Cardiac muscle cell (in vitro differentiated cells and primary cell): ENCODE results near the gene PNMA1. TPM values are rescaled to one million over a fixed set of nuclear protein-coding genes. Genes with fewer than 3 reads are reported as not detected.

Experiments used
- DNase-seq, 2 donors: peaks; one replicate each; pipeline versions ENCODE4 v3.0.0 to v3.0.0-alpha.2; 2010 to 2017; ENCODE audit warnings: low read depth in 1 of 2, low spot score in 1 of 2
- H3K27ac ChIP-seq: fragments of 200-600 bp; sonication (generic); 2 replicates; pipeline ENCODE4 v1.5.1; 2016
- H3K27me3 ChIP-seq: fragments of 200-600 bp; sonication (generic); 2 replicates; pipeline ENCODE4 v1.6.0; 2016; ENCODE audit warnings: control low read depth
- H3K36me3 ChIP-seq: fragments of 200-600 bp; sonication (generic); 2 replicates; pipeline ENCODE4 v1.5.1; 2016; ENCODE audit warnings: control low read depth
- H3K4me1 ChIP-seq: fragments of 200-600 bp; sonication (generic); 2 replicates; pipeline ENCODE4 v1.8.1; 2017; ENCODE audit warnings: low read depth, mild to moderate bottlenecking, mixed run types
- H3K4me3 ChIP-seq: fragments of 200-600 bp; sonication (generic); 2 replicates; pipeline ENCODE4 v1.5.1; 2016; ENCODE audit warnings: mild to moderate bottlenecking
- H3K9me3 ChIP-seq: fragments of 200-600 bp; sonication (generic); 2 replicates; pipeline ENCODE4 v1.5.1; 2017; ENCODE audit warnings: low read depth, mild to moderate bottlenecking, control low read depth
- polyA plus RNA-seq: library from polyadenylated mRNA; unstranded; fragments of >200 nt; fragmentation: Nextera tagmentation; extraction: Ambion mirVana; gene quantifications from 2 replicates; pipeline ENCODE4 v1.2.1, GENCODE V29; 2016
- total RNA-seq: library from RNA; depleted of rRNA; stranded (reverse); fragments of >200 nt; gene quantifications from 2 replicates; pipeline ENCODE4 v1.2.3, GENCODE V29; 2016
- TF ChIP-seq, protein P1 (sequence below): IDR thresholded peaks from 2 replicates; pipeline ENCODE4 v1.5.1; 2012; ENCODE audit warnings: low read depth, mild to moderate bottlenecking, low read length

The PNMA1 gene
- total and polyA plus RNA-seq, 2 experiments from 2014 or later = 39.9 to 77.4 TPM

DNA sequence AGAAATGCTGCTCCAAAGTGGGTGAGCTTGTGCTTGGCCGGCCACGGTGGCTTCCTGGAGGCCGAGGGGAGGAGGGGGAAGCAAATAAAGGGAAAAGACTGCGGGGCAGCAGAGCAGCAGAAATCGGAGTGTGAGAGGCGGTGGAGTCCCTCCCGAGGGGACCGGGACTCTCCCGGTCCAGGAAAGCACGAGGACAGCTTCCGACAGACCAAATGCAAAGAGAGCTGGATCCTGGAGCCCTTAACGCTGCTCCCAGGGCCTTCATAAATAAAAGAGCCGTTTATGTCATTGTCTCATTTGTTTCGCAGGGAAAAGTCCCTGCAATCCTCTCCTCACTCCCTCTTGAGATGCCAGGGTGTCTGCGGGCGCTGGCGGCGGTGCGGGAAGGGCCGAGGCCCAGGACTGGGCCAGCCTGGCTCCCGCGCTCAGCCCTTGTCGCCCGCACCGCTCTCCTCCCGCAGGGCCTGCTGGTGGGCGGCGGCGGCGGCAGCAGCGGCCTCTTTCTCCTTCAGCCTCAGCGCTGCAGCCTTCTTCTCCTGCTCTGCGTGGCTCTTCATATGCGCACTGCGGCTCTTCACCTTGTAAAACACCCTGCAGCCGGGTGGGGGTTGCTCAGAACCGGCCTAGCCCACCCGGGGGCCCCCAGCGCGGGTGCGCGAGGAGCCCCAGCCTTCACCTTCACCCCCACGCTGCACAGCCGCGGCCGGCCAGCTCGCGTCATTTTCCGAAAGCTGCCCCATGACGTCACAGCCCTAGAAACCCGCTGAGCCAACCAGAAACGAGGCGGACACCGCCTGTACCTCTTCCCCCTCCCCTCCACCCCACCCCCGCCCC, 4.5 kb upstream of the PNMA1 start:
- H3K36me3 ChIP-seq = peaks cover 23% of the 10 kb centered on the region
- no peaks in the 10 kb centered on the region for H3K27me3 ChIP-seq
- no peaks in the 10 kb centered on the region for H3K9me3 ChIP-seq
- H3K4me1 ChIP-seq = peaks cover 5% of the 10 kb centered on the region
- TF ChIP-seq, protein P1, sequence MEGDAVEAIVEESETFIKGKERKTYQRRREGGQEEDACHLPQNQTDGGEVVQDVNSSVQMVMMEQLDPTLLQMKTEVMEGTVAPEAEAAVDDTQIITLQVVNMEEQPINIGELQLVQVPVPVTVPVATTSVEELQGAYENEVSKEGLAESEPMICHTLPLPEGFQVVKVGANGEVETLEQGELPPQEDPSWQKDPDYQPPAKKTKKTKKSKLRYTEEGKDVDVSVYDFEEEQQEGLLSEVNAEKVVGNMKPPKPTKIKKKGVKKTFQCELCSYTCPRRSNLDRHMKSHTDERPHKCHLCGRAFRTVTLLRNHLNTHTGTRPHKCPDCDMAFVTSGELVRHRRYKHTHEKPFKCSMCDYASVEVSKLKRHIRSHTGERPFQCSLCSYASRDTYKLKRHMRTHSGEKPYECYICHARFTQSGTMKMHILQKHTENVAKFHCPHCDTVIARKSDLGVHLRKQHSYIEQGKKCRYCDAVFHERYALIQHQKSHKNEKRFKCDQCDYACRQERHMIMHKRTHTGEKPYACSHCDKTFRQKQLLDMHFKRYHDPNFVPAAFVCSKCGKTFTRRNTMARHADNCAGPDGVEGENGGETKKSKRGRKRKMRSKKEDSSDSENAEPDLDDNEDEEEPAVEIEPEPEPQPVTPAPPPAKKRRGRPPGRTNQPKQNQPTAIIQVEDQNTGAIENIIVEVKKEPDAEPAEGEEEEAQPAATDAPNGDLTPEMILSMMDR = no peak
- H3K4me3 ChIP-seq = no peak overlapping the region
- DNase-seq = no peak
- H3K27ac ChIP-seq = peak overlapping the region; percentile 33

DNA sequence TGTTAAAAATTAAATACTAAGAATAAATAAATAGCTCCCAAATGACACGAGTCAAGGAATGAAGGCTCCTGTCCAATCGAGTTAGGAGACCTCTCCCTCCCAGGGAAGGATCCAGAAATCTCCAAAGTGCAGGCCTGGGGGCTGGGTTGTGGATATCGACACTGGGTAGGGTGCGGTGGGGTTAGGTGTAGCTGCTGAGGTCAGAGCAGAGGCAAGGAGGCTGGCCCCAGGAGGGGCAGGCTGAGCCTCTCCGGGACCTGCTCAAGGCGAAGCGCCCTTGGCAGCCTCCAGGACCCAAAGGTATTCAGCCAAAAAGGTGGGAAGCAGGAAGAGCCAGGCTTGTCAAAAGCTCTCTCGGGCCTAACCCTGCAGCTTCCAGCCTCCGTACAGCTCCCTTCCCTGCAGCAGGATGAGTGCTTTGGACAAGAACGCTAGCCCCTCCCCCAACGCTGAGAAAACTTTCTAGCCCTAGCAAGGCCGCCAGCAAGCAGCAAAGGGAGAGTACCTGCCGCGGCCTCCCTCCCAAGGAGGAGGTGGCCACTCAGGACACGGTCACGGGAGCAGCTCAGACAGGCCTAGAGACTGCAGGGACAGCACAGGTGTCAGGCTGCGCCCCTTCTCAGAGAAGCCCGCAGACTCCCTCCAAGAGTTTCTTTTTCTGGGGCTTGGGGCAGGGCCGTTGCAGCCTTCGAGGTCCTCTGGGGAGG, 3.7 kb upstream of the PNMA1 start:
- Histone ChIP-seq H3K36me3 (peaks cover 17% of the 10 kb centered on the region), H3K27me3 (no peaks in the 10 kb centered on the region), H3K4me1 (peaks cover 5% of the 10 kb centered on the region), H3K9me3 (no peaks in the 10 kb centered on the region), H3K27ac (peak overlapping the region; percentile 33), H3K4me3 (no peak overlapping the region)
- TF ChIP-seq, protein P1 = no peak
- DNase-seq = peak in 1 of 2 donors; percentile 60

DNA sequence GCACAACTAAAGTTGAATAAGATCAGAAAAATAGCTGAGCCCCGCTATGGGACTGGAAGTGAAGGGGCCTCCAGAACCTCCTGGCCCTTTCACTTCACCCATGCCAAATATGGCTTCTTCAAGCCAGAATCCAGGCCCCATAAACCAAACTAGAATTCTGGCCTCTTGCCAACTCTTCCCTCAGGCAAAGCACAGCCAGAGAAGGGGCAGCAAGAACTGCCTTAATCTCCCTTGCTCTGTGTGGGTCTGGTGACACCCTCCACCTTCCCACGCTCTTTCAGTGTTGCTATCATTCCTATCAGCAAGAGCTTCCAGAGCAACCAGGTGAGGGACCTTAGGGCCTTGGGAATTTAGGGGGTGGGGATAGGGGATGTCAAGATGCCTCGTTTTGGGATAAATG, 3.1 kb upstream of the PNMA1 start:
- TF ChIP-seq, protein P1 = no peak
- H3K27me3 ChIP-seq = no peaks in the 10 kb centered on the region
- no peak for DNase-seq
- no peaks in the 10 kb centered on the region for H3K9me3 ChIP-seq
- peaks cover 5% of the 10 kb centered on the region for H3K4me1 ChIP-seq
- H3K36me3 ChIP-seq = peaks cover 12% of the 10 kb centered on the region
- no peak overlapping the region for H3K4me3 ChIP-seq
- no peak overlapping the region for H3K27ac ChIP-seq

DNA sequence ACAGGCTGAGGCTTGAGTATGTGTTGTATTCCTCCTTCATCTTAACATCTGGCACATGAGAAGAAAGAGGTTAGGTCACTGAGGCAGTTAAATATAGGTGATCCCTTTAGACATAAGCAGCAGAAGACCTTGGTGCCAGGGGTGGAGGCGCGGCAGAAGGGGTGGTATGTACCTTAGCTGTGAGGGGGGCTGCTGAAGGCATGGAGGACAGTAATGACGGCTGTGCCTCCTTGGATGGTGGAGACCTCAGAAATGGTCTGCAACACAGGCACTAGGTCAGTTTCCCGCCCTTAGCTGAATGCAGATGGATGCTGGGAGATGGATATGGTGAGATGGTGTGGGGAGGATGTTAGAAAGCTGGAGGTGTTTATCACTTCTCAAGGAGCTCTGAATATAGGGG, 1.5 kb upstream of the PNMA1 start:
- H3K9me3 ChIP-seq = no peaks in the 10 kb centered on the region
- peaks cover 2% of the 10 kb centered on the region for H3K36me3 ChIP-seq
- H3K4me1 ChIP-seq = peaks cover 9% of the 10 kb centered on the region
- H3K4me3 ChIP-seq = no peak overlapping the region
- TF ChIP-seq, protein P1 = no peak
- H3K27me3 ChIP-seq = no peaks in the 10 kb centered on the region
- no peak overlapping the region for H3K27ac ChIP-seq
- DNase-seq = no peak

DNA sequence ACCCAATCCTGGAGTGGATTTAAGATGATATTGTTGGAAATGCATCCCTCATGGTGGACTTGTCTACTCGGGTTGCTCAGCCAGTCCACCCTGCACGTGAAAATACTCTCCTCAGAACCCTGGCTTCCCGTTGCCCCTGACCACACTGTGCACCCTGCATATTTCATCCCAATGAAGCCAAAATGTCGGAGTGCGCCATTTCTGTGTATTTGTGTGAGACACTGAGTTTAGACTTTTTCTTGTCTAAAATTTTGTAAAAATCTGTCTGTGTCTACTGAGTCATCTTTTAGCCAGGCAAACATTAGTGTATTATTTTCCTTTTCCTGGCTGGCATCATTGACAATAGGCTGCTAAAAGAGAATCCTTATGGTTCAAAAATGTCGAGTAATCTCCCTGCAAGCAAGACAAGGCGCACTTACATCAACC, 485 bp upstream of the PNMA1 start:
- Histone ChIP-seq H3K4me3 (peak overlapping the region; percentile 62), H3K4me1 (peaks cover 9% of the 10 kb centered on the region), H3K27me3 (no peaks in the 10 kb centered on the region), H3K36me3 (no peaks in the 10 kb centered on the region), H3K27ac (no peak overlapping the region), H3K9me3 (no peaks in the 10 kb centered on the region)
- TF ChIP-seq, protein P1 = no peak
- peak in 1 of 2 donors; percentile 31 for DNase-seq
